Fibroblast of lung (primary cell): ENCODE data around the gene CCDC194.

Experiments
- EZH2 ChIP-seq: IDR thresholded peaks from 2 replicates; pipeline ENCODE4 v1.5.1; 2012; ENCODE audit warnings: low read length, control low read depth, mild to moderate bottlenecking; ENCODE audit errors: missing control alignments
- TF ChIP-seq, protein P1 (sequence below), 2 donors: IDR thresholded peaks in 1 of 2; conservative IDR thresholded peaks in 1 of 2; 1 replicate in 1 of 2; 2 replicates in 1 of 2; pipeline ENCODE4 v1.5.1; 2011 to 2012; ENCODE audit warnings: low read length in 2 of 2, control low read depth in 1 of 2, inconsistent platforms in 1 of 2, low read depth in 1 of 2, mild to moderate bottlenecking in 1 of 2

DNA sequence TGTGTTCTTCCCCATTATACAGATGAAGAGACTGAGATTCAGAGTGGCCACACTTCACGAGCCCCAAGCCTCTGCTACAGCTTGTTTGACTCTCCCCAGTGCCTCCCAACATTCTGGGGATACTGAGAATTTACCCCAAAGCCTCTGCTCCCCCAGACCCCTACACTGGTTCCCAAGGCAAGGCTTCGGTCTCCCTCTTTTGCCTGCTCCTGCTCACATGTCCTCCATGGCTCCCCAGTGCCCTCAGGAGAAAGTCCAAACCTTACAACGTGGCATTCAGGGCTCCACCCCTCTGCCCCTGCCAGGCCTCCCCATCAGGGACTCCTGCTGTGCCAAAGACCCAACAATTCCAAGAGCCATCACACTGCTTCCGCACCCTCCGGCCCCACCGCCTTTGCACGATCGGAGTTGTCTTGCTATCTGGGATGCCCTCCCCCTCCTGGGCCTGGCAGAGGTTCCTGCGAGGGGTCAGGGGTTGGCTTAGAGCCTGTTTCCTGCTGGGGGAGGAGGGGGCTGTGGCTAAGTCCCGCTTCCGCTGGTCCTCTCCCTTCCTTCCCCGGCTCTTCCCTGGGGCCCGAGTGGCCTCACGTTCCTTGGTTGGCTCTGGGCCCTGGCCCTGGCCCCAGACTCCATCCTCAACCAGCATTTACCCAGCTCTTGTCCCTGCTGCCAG, 41.3 kb downstream of the CCDC194 start:
- TF ChIP-seq, protein P1, sequence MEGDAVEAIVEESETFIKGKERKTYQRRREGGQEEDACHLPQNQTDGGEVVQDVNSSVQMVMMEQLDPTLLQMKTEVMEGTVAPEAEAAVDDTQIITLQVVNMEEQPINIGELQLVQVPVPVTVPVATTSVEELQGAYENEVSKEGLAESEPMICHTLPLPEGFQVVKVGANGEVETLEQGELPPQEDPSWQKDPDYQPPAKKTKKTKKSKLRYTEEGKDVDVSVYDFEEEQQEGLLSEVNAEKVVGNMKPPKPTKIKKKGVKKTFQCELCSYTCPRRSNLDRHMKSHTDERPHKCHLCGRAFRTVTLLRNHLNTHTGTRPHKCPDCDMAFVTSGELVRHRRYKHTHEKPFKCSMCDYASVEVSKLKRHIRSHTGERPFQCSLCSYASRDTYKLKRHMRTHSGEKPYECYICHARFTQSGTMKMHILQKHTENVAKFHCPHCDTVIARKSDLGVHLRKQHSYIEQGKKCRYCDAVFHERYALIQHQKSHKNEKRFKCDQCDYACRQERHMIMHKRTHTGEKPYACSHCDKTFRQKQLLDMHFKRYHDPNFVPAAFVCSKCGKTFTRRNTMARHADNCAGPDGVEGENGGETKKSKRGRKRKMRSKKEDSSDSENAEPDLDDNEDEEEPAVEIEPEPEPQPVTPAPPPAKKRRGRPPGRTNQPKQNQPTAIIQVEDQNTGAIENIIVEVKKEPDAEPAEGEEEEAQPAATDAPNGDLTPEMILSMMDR (conservative IDR thresholded peaks at IDR 0.05 in 1 of 2, IDR thresholded peaks at IDR 0.05 in 1 of 2; ENCODE audit: low read depth in 1 of 2, low read length in 2 of 2), result no peak
- TF ChIP-seq EZH2, result no peak
